AG08395 (cell line): Measurements from ENCODE around the gene PCDHB3.
"Not testable (repeated sequence)": the region's sequence is repeated elsewhere in the genome, so short reads cannot be mapped to it uniquely, and the experiment has no call there.

Experiments
- DNase-seq: peaks from one replicate; pipeline ENCODE4 v3.0.0; 2012; ENCODE audit warnings: mixed read lengths, low spot score

The PCDHB3 gene

GRCh38 chr5:141100243-141100805 is at the start of gene PCDHB3:
Gene PCDHB3 (plus strand): TSS chr5:141100473. CDS start chr5:141100650, 177 bp downstream.
- DNase-seq = peak; percentile 60

- no peak for DNase-seq
Observed at GRCh38 chr5:141050622-141051520, 49.4 kb upstream of the PCDHB3 start, which contains the start of gene PCDHB1. Gene PCDHB1 (plus strand): TSS chr5:141051374. CDS start chr5:141051471, 97 bp downstream.

- no peak for DNase-seq
Observed at GRCh38 chr5:141051521-141051866, 48.8 kb upstream of the PCDHB3 start.

- peak; percentile 3 for DNase-seq
Observed at GRCh38 chr5:141077826-141078225, 22.4 kb upstream of the PCDHB3 start.

GRCh38 chr5:141082228-141082627 is 18.0 kb upstream of the PCDHB3 start:
- DNase-seq = no peak

- peak; percentile 70 for DNase-seq
Observed at GRCh38 chr5:141084487-141084989, 15.7 kb upstream of the PCDHB3 start.

- DNase-seq = peak; percentile 41
Observed at GRCh38 chr5:141094481-141095262, 5.6 kb upstream of the PCDHB3 start, which contains the start of gene PCDHB2. Gene PCDHB2 (plus strand): TSS chr5:141094615. CDS start chr5:141094791, 176 bp downstream.

GRCh38 chr5:141095263-141095641 is 5.0 kb upstream of the PCDHB3 start:
- DNase-seq = peak; percentile 1

GRCh38 chr5:141096181-141096580 is 4.1 kb upstream of the PCDHB3 start:
- not testable (repeated sequence) for DNase-seq

GRCh38 chr5:141096586-141096985 is 3.7 kb upstream of the PCDHB3 start:
- DNase-seq = not testable (repeated sequence)

GRCh38 chr5:141101059-141101458 is 786 bp downstream of the PCDHB3 start:
- no peak for DNase-seq

GRCh38 chr5:141102070-141102469 is 1.8 kb downstream of the PCDHB3 start:
- DNase-seq = not testable (repeated sequence)

GRCh38 chr5:141102471-141102870 is 2.2 kb downstream of the PCDHB3 start:
- not testable (repeated sequence) for DNase-seq

GRCh38 chr5:141105350-141105749 is 5.1 kb downstream of the PCDHB3 start:
- no peak for DNase-seq

GRCh38 chr5:141119250-141119649 is 19.0 kb downstream of the PCDHB3 start:
- DNase-seq = no peak

GRCh38 chr5:141121563-141121962 is 21.3 kb downstream of the PCDHB3 start, which contains the start of gene PCDHB4:
Gene PCDHB4 (plus strand): TSS chr5:141121818. CDS start chr5:141121999, 181 bp downstream.
- DNase-seq = no peak

GRCh38 chr5:141121985-141122384 is 21.7 kb downstream of the PCDHB3 start:
- no peak for DNase-seq

- not testable (repeated sequence) for DNase-seq
Observed at GRCh38 chr5:141123396-141124135, 23.3 kb downstream of the PCDHB3 start.

GRCh38 chr5:141127305-141127704 is 27.0 kb downstream of the PCDHB3 start:
- no peak for DNase-seq

- DNase-seq = peak; percentile 19
Observed at GRCh38 chr5:141135030-141135717, 34.9 kb downstream of the PCDHB3 start, which contains the start of gene PCDHB5. Gene PCDHB5 (plus strand): TSS chr5:141135206. CDS start chr5:141135435, 229 bp downstream.
